DMS153 treated with DMSO at 0.1 percent for 48 hours (cell line): ENCODE measurements around the gene CTBS.
"Not testable (repeated sequence)": the region's sequence is repeated elsewhere in the genome, so short reads cannot be mapped to it uniquely, and the experiment has no call there.

Source experiments
- DNase-seq: peaks from one replicate; lab custom pipeline; 2025; ENCODE audit not compliant: unreplicated experiment; lab: John Stamatoyannopoulos, UW

The CTBS gene

DNA sequence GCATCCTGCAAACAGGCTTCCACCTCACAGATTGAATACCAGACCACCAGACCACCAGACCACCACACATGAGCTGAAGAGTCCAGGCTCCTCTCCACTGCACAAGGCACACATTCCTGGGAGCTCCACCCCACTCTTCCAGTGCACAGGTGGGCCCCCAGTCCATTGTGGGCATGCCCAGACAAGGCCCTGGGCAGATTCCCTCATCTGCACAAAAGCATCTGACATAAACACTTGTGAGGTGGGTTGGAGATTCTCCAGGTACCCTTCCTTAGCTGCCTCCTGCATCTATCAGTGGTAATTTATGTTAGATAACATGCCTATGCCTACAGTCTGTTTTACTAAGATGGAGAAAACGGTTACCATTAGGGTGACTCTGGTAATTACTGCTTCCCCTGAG, 11.6 kb upstream of the CTBS start:
- no peak for DNase-seq

DNA sequence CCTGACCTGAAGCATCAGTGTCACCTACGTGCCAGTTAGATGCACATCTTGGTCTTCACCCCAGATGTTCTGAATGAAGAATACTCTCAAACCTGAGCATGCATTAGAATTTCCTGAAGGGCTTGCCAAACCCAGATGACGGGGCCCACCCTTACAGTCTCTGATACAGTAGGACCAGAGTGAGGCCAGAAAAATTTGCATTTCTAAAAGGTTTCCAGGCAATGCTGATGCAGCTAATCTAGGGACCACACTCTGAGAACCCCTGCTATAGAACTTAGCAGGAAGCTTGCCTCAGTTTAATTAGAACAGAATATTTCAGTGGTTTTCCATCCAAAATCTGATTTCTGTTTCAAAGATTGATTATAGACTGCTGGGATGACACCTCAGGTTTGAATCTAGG, 9.9 kb upstream of the CTBS start:
- DNase-seq, result no peak

DNA sequence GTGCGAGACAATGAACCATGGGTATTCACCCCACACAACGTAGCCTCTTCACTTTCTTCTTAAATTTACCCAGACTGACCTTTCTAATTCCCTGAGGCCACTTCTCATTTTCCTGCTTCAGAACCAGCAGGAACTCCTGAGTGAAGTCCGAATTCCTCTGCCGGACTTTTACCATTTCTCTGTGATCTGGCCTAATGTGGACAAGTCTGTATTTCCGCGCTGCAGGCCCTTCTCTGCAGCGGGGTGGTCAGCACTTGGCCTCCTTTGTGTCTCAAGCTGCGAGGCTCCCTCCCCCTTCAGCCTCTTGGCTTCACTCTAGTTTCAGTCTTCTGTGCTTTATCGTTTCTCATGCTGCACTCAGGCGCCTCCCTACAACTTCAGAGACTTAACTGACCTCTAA, 9.4 kb upstream of the CTBS start:
- DNase-seq, result no peak

DNA sequence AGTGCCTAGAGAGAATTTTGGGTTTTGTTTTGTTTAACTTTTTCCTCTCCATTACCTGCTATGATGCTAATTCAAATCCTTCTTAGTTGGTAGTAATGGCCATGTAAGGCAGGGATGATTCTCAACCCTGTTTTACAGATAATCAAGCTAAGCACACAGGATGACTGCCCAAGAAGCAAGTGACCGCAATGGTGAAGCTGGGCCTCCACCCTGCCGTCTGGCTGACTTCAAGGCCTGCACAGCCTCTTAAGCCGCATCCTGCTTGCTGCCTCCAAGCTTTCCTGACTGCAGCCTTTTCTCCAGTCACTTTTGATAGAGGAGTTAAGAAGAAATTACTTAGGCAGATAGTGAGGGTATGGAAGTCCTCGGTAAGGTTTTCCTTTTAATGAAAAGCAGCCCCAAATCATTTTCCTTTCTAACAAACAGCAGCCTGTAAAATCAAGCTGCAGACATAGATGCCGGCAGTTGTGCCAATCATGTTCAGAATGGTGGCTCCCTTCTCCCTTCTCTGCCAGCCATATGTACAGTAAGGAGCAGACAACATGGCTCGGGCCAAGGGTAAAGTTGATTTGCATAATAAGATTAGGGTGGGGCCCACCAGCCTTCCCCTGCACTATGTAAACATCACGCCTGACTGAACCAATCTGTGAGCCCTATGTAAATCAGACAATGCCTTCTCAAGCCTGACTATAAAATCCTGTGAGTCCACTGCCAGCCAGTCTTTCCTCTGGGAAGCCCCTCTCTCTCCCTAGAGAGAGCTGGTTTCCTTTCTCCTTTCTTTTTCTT, 8.8 kb upstream of the CTBS start:
- no peak for DNase-seq

DNA sequence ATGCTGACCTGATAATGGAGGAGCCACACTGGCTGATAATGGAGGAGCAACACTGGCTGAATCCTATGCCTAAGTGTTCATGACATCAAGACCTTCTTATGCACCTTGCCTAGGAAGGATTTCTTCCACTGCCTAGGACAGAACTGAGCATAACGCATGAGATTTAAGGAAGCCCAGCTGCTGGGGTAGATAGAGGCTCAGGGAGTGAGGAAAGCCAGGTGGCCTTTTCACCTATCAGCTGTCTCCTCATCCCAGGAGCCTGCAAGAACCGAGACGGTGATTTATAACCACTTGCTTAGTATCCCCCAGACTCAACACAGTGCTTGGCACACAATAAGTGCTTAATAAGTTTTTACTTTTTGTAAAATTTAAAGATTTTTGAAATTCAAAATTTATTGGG, 7.4 kb upstream of the CTBS start:
- no peak for DNase-seq

DNA sequence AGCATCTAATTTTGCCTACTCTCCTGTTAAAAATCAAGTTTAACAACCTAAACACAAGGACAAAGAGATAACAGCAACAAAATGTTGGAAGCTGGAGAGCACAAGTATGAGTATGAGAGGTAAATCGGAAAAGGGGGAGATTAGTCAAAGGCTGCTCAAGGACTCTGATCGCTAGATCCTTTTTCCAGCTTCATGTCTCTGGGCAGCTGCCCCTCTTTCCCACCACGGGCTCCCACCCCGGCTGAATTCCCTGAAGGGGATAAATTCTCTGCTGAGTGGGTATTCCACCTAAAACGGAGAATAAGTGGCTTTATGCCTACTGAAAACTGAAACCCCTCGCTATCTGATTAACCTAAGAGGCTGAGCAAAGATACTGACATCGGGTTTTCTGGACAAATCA, 696 bp upstream of the CTBS start:
- no peak for DNase-seq

DNA sequence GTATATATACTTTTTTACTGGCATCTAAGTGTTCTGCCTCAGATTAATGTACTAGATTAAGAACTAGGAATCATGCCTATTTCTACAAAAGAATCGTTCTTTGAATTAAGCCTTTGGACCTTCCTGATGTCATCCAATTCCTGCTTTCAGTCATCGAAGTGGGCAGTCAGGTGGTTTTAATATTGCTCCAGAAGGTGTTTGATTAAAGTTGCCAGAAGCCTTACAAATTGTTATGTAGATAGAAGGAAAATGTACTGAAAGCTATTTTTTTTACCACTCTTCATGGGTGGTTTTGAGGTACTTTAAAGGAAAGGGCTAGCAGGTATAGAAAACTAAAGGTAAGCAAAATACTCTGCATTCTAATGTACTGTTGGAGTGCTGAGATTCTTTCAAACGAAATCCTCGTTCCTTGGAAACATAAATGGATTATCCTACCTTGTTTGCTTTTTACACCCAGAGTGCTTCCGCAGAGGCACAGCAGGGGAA, 716 bp downstream of the CTBS start:
- DNase-seq, result no peak

DNA sequence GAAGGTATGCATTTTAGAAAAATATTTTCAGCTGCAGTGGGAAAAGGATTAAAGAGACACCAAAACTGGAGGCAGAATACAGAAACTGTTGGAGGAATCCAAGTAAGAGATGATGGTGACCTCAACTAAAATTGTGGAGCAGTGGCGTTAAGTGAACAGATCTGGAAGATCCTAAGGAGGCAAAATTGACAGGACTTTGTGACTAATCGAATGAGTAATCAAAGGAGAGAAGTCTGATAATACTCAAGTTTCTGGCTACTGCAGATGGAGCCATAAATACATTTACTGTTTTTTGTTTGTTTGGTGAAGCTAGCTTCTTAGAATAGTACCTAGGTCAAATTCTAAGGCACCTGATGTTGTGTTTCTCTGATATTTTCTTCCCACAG, 3.1 kb downstream of the CTBS start:
- no peak for DNase-seq

DNA sequence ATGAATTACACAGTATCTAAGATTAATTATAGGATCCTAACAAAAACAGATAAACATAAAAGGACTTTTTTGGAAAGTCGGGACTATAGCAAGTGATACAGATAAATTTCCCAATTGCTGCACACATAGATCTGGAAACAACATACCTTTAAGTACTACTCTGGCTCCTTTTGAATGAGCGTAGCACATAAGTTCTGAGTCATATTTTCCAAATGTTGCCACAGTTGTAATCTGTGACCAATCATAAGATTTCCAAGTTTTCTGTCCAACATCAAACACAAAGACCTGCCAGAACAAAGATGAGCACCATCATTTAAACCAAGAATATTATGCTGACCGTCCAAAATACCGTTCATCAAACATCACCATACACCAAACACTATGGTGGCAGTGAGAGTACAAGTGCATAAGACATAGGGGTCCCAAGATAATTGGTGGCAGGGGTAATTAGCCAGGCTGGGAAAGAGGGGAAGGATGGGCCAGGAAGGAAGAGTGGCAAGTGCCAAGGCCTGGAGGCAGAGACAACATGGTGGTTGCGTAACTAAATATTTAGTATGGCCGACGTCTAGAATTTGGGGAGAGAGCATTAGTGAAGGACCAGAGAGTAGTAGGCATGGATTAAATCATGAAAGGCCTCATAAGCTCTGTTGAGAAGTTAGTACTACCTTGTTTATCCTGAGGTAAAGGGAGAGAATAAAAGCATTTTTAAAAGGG, 3.6 kb downstream of the CTBS start:
- DNase-seq, result no peak

DNA sequence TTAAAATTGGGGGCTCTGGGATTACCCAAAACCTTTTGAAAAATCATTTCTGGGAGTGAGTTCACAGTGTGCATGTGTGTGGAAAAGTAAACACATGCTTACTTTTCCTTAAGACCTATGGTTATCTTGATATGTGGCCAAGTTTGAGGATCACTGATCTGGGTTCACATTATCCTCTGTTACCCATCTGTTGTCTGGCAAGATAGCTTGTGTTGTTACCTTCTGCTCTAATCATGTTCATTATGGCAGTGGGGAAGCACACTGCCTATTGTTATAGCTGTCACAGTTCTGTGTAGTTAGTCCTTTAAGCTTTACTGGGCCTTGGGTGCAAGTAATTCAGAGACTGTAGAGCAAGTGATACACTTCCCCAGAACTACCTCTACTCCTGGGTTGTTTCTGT, 5.0 kb downstream of the CTBS start:
- no peak for DNase-seq

DNA sequence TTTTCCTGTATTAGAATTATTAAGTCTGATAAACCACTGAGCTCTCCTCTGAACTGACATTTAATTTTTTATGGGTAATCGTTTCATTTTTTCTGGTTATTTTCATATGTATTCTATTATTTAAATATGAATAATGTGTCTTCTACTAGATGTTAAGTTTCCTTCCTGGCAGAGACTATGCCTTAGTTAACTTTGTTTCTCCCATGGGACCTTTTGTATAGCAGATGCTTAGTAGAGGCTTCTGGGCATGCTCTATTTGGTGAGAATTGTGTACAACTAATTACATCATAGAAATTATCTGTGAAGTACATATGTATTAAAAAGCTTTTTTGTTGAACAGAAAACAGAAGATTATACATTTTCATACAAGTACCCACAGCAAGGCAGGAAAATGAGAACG, 23.4 kb downstream of the CTBS start:
- DNase-seq, result no peak

DNA sequence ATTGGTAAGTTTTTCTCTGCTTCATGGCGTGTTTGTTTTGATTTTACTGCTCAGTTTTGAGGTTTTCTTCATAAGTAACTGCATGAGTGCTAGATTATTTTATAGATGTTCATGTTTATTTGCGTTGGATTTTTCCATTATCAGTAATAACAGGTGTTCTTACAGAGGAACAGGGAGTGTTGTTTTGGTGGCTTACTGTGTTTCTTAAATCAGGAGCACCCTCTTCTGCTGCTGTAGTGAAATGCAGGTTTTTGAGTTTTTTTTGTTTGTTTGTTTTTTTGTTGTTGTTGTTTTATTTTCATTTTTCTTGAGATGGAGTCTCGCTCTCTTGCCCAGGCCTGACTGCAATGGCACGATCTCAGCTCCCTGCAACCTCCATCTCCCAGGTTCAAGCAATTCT, 32.6 kb downstream of the CTBS start:
- DNase-seq, result no peak

DNA sequence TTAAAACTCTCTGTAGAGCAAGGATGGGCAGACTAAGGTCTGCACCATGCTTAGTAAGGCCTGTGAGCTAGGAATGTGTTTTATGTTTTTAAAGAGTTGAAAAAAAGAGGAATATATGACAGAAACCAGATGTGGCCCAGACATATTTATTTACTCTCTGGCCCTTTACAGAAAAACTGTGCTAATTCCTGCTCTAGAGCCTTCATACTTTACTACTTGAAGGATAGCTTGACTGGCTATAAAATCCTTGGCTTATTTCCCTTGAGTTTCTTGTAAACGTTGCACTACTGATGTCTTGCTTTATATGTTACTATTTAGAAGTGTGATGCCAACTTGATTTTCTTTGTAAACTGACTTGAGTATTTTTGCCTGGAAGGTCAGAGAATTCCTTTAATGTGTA, 33.5 kb downstream of the CTBS start:
- DNase-seq, result no peak

DNA sequence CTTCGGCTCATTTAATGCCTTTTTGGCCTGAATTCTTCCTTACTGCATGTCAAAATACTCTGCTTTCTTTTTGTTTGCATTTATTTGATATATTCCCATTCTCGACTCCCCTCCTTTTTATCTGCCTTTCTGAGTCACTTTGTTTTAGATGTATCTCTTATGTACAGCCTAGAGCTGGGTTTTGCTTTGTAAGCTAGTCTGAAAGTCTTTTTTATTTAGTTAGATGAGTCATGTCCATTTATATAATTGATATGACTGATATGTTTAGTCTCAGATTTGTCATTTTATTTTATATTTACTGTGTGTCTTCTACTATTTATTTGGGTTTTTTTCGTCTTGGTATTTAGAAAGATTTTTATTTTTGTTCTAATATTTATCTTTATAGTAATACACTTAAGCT, 34.3 kb downstream of the CTBS start:
- no peak for DNase-seq

DNA sequence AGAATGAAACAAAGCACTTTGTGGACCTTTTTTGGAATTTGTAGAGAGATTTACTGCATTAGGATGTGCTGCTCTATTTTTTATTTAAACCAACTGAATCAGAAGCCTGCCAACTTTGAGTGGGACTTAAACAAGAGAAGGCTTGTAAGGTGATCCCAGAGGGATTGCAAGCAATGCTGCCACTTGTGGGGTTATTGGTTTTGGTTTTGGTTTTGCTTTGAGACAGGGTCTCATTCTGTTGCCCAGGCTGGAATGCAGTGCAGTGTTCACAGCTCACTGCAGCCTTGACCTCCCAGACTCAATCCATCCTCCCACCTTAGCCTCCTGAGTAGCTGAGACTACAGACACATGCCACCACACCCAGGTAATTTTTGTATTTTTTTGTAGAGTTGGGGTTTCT, 35.6 kb downstream of the CTBS start:
- no peak for DNase-seq

DNA sequence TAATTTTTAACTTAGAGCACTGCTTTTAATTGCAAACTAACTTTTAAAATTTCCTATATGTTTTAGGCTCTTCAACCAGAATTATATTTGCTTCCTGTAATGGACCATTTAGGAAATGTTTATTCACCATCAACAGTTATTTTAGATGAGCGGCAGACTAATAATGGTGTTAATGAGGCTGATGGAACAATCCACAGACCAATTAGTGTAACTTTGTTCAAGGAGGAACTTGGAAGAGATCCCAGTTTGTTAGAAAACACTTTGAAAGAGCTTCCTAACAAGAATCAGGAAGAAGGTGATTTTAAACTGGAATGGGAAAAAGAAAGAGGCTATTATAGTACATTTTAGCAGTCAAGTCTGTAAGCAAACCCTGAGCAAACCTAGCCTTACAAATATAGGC, 48.5 kb downstream of the CTBS start:
- no peak for DNase-seq

DNA sequence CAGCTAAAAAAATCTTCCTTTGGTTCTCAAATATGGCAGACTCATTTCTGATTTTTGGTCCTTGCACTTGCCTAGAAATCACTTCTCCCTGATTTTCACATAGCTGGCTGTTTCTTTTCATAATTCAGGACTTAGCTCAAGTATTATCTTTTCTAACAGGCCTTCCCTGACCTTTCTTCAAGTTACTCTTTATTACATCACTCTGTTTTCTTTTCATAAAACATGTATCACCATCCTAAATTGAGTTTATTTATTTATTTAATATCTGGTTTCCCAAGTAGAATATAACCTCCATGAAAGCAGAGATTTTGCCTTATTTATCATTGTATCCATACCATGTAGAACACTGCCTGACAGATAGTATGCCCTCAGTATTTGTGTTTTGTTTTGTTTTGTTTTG, 49.6 kb downstream of the CTBS start:
- DNase-seq, result no peak

DNA sequence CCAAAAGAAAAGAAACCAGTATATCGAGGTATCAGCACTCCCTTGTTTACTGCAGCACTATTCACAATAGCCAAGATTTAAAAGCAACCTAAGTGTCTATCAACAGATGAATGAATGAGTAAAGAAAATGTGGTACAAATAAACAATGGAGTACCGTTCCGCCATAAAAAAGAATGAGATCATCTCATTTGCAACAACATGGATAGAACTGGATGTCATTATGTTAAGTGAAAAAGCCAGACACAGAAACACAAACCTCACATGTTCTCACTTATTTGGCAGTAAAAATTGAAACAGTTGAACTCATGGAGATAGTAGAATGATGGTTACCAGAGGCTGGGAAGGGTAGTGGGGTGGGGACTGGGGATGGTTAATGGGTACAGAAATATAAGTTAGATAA, 63.6 kb downstream of the CTBS start:
- no peak for DNase-seq

DNA sequence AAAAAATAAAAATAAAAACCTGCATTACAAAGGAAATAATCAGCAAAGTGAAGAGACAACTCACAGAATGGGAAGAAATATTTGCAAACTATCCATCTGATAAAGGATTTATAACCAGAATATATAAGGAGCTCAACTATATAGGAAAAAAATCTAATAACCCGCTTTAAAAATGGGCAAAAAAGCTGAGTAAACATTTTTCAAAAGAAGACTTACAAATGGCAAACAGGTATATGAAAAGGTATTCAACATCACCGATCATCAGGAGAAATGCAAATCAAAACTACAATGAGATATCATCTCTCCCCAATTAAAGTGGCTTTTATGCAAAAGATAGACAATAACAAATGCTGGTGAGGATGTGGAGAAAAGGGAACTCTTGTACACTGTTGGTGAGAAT, 64.1 kb downstream of the CTBS start:
- DNase-seq, result no peak

DNA sequence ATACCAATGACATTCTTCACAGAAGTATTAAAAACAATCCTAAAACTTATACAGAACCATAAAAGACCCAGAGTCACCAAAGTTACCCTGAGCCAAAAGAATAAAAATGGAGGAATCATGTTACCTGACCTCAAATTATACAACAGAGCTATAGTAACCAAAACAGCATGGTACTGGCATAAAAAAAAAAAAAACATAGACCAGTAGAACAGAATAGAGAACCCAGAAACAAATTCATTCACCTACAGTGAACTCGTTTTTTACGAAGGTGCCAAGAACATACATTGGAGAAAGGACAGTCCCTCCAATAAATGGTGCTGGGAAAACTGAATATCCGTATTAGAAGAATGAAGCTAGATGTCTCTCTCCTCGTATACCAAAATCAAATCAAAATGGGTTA, 65.2 kb downstream of the CTBS start:
- no peak for DNase-seq

DNA sequence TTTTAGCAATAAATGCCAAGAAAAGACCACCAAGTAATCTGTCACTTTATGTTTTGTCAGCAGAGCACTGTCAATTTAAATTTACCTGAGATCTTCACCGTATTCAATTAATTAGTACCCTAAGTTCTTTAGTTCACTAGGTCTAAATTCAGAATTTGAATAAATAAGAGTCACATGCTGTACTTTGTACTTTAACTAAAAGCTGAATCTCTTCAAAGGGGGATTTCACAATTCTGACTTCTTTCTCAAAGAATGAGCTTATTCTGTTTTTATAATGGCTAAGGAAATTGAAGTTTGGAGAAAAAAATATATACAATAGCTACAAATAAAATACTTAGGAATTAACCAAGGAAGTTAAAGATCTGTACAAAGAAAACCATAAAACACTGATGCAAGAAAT, 65.7 kb downstream of the CTBS start:
- no peak for DNase-seq

DNA sequence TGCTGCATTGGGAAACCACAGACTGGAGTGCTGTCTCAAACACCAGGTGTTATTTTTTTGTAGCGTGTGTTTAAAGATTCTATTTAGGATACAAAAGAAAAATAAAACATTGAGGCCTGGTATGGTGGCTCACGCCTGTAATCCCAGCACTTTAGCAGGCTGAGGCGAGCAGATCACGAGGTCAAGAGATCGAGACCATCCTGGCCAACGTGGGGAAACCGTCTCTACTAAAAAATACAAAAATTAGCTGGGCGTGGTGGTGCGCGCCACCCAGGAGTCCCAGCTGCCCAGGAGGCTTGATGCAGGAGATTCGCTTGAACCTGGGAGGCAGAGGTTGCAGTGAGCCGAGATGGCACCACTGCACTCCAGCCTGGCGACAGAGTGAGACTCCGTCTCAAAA, 66.4 kb downstream of the CTBS start:
- DNase-seq, result not testable (repeated sequence)
